Measurements from ENCODE around the gene PLA2G2C.

- TF ChIP-seq CTCF (conservative IDR thresholded peaks at IDR 0.05; ENCODE audit: low read depth, low read length) (no peak), EZH2 (IDR thresholded peaks at IDR 0.05; ENCODE audit: borderline replicate concordance, low read depth, low read length, poor library complexity, severe bottlenecking) (no peak)
Observed at GRCh38 chr1:20115479-20115878, 70.8 kb downstream of the PLA2G2C start.
